A673 (cell line): ENCODE data around the gene RALGPS1. TPM values are rescaled to one million over a fixed set of nuclear protein-coding genes. Genes with fewer than 3 reads are reported as not detected.

Experiments
- BruUV-seq: library from RNA; stranded (reverse); fragments of 400-500 nt; replicated peaks from 2 replicates; lab custom pipeline; 2021; lab: Mats Ljungman, UMichigan
- CTCF ChIA-PET: fragments of 300-600 bp; sonication (Branson Sonifier 250); formaldehyde crosslinking; loops from one replicate; lab custom pipeline; 2022; ENCODE audit warnings: antibody characterized with exemption; lab: Charles Lee
- POLR2A ChIA-PET: fragments of 300-600 bp; sonication (Branson Sonifier 250); formaldehyde crosslinking; loops from one replicate; lab custom pipeline; 2022; ENCODE audit warnings: antibody characterized with exemption; ENCODE audit not compliant: low non-redundant PET; lab: Charles Lee
- DNase-seq: peaks from one replicate; pipeline ENCODE4 v3.0.0-alpha.2; 2015; ENCODE audit warnings: low spot score
- H3K27ac ChIP-seq: fragments of 200-600 bp; sonication (generic); 2 replicates; pipeline ENCODE4 v1.5.1; 2016; ENCODE audit warnings: mixed run types, low read depth, mild to moderate bottlenecking, mixed read lengths, antibody characterized with exemption, low read length; ENCODE audit not compliant: poor library complexity, severe bottlenecking
- H3K27me3 ChIP-seq: fragments of 200-600 bp; sonication (generic); replicated peaks from 2 replicates; pipeline ENCODE4 v1.6.1; 2017; ENCODE audit warnings: mixed run types, low read depth, mild to moderate bottlenecking, mixed read lengths, antibody characterized with exemption, low read length; ENCODE audit not compliant: insufficient read depth, poor library complexity
- H3K36me3 ChIP-seq: fragments of 200-600 bp; sonication (generic); 2 replicates; pipeline ENCODE4 v1.6.1; 2016; ENCODE audit warnings: mixed run types, mild to moderate bottlenecking, mixed read lengths, antibody characterized with exemption, low read length; ENCODE audit not compliant: insufficient read depth, poor library complexity, severe bottlenecking
- H3K4me1 ChIP-seq: fragments of 200-600 bp; sonication (generic); 2 replicates; pipeline ENCODE4 v1.6.1; 2017; ENCODE audit warnings: mixed run types, mild to moderate bottlenecking, mixed read lengths, antibody characterized with exemption, low read length; ENCODE audit not compliant: insufficient read depth, poor library complexity, severe bottlenecking
- H3K4me3 ChIP-seq: fragments of 200-600 bp; sonication (generic); 2 replicates; pipeline ENCODE4 v1.5.1; 2016; ENCODE audit warnings: low read depth, mixed run types, mild to moderate bottlenecking, mixed read lengths, low read length; ENCODE audit not compliant: poor library complexity, severe bottlenecking
- H3K9me3 ChIP-seq: fragments of 200-600 bp; sonication (generic); 2 replicates; pipeline ENCODE4 v1.6.1; 2016; ENCODE audit warnings: mixed run types, low read depth, mild to moderate bottlenecking, mixed read lengths, antibody characterized with exemption, low read length; ENCODE audit not compliant: poor library complexity, severe bottlenecking
- EZH2 ChIP-seq: fragments of 200-600 bp; sonication (generic); IDR thresholded peaks from 2 replicates; pipeline ENCODE4 v1.6.1; 2017; ENCODE audit warnings: borderline replicate concordance, low read depth, mild to moderate bottlenecking, mixed read lengths, antibody characterized with exemption, low read length; ENCODE audit not compliant: poor library complexity, severe bottlenecking
- intact Hi-C: fragments of 100-400 bp; cut with micrococcal nuclease; formaldehyde crosslinking; loops from one replicate; pipeline ENCODE4 v1.10.0; 2022; ENCODE audit not compliant: unreplicated experiment
- total RNA-seq: library from RNA; stranded (reverse); gene quantifications from 2 replicates; pipeline ENCODE4 v1.2.3, GENCODE V29; 2021
- TF ChIP-seq, protein P1 (sequence below): fragments of 300-800, 200-600 bp; sonication (generic); conservative IDR thresholded peaks from 2 replicates; pipeline ENCODE4 v1.5.1; 2017; ENCODE audit warnings: low read depth, mild to moderate bottlenecking, antibody characterized with exemption, low read length, moderate library complexity, mixed read lengths

The RALGPS1 gene
- total RNA-seq, 1 experiment from 2014 or later = 3.9 TPM

DNA sequence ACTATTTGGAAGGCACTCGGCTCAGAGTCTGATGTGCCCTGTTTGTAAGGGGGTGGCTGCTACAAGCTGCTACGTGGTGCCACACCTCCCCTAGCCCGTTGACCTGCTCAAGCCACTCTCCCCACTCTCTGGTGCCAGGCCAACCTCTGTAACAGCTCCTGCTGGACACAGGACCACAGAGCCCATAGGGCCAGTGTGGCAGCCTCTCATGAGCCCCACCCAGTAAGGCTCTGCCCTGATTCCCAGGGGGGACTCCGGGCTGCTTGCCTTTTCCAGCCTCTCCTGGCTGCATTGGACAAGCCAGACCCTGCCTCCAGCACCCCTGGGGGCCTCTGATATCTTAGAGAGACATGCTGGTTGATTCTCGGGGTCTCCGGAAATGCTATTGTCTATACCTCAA lies 261.2 kb downstream of the RALGPS1 start:
- intact Hi-C loops = no loop called here
- no peak for TF ChIP-seq EZH2
- TF ChIP-seq, protein P1, sequence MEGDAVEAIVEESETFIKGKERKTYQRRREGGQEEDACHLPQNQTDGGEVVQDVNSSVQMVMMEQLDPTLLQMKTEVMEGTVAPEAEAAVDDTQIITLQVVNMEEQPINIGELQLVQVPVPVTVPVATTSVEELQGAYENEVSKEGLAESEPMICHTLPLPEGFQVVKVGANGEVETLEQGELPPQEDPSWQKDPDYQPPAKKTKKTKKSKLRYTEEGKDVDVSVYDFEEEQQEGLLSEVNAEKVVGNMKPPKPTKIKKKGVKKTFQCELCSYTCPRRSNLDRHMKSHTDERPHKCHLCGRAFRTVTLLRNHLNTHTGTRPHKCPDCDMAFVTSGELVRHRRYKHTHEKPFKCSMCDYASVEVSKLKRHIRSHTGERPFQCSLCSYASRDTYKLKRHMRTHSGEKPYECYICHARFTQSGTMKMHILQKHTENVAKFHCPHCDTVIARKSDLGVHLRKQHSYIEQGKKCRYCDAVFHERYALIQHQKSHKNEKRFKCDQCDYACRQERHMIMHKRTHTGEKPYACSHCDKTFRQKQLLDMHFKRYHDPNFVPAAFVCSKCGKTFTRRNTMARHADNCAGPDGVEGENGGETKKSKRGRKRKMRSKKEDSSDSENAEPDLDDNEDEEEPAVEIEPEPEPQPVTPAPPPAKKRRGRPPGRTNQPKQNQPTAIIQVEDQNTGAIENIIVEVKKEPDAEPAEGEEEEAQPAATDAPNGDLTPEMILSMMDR = no peak
- H3K4me1 ChIP-seq = no peaks in the 10 kb centered on the region
- no peaks in the 10 kb centered on the region for H3K27me3 ChIP-seq
- no TSS peak for BruUV-seq
- H3K36me3 ChIP-seq = no peaks in the 10 kb centered on the region
- ChIA-PET CTCF (no interaction called here), POLR2A (no interaction called here)
- no peak overlapping the region for H3K4me3 ChIP-seq
- H3K9me3 ChIP-seq = no peaks in the 10 kb centered on the region
- no peak overlapping the region for H3K27ac ChIP-seq
- DNase-seq = no peak

DNA sequence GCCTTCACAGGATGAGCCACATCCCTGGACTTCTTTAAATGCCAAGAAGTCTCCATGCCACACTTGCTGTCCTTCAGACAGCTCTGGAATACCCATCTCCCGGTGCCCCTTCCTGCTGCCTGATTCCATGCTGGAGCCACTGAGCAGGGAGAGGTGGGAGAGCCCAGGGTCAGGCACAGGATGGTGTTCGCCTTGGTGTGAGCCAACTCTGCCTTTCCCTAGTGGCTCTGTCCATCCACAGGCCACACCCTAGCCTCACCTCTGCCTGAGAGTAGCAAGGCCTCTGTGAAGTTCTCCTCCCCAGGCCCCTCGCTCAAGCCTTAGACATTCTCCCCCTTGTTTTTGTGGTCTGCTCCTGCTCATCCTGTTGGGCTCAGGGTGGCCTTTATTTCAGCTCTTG lies 262.0 kb downstream of the RALGPS1 start:
- no peaks in the 10 kb centered on the region for H3K9me3 ChIP-seq
- no peaks in the 10 kb centered on the region for H3K27me3 ChIP-seq
- no peaks in the 10 kb centered on the region for H3K4me1 ChIP-seq
- ChIA-PET POLR2A (no interaction called here), CTCF (no interaction called here)
- TF ChIP-seq, protein P1 = no peak
- no peak for TF ChIP-seq EZH2
- DNase-seq = no peak
- intact Hi-C loops = no loop called here
- no peak overlapping the region for H3K4me3 ChIP-seq
- H3K27ac ChIP-seq = no peak overlapping the region
- BruUV-seq = no TSS peak
- no peaks in the 10 kb centered on the region for H3K36me3 ChIP-seq

DNA sequence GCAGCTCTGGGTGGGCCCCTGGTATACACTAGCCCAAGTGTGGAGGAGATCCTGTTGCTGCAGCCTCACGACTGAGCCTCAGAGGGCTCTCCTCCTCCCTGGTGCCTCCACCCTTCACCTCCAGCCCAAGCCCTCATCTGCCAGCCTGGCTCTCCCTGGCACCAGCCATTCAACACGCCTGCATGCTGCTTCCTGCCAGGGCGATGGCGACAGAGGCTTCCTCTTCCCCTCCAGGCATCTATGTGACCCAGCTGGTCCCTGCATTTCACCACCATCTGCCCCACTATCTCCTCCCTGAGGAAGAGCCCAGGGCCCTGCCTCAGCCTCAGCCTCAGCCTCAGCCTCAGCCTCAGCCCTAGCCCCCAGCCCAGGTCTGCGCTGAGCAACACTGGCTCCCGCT lies 262.6 kb downstream of the RALGPS1 start:
- H3K4me1 ChIP-seq = no peaks in the 10 kb centered on the region
- no peak for DNase-seq
- H3K27me3 ChIP-seq = no peaks in the 10 kb centered on the region
- ChIA-PET POLR2A (no interaction called here), CTCF (no interaction called here)
- no TSS peak for BruUV-seq
- H3K27ac ChIP-seq = no peak overlapping the region
- no peak for TF ChIP-seq EZH2
- TF ChIP-seq, protein P1 = no peak
- no peaks in the 10 kb centered on the region for H3K9me3 ChIP-seq
- H3K36me3 ChIP-seq = no peaks in the 10 kb centered on the region
- no peak overlapping the region for H3K4me3 ChIP-seq
- intact Hi-C loops = no loop called here
